ENCODE data around the gene TCF21. TPM values are rescaled to one million over a fixed set of nuclear protein-coding genes. Genes with fewer than 3 reads are reported as not detected.
"Not testable (repeated sequence)": the region's sequence is repeated elsewhere in the genome, so short reads cannot be mapped to it uniquely, and the experiment has no call there.

TCF21 gene
- total RNA-seq, 1 donor from 2014 or later = not detected

GRCh38 chr6:133921249-133921859 is 32.4 kb downstream of the TCF21 start:
- peaks cover 4% of the 10 kb centered on the region for H3K4me1 Mint-ChIP-seq
- CTCF ChIA-PET = interaction anchor here (0.7 to 9.9 kb wide), 11 partner anchors 19 to 179 kb away, joined by 3 to 394 read pairs (median 5); no protein-coding TSS in a partner anchor

GRCh38 chr6:133923938-133924593 is 35.2 kb downstream of the TCF21 start:
- peak; percentile 56 for TF ChIP-seq CTCF (IDR thresholded peaks at IDR 0.05)
- no peaks in the 10 kb centered on the region for H3K4me1 Mint-ChIP-seq
- ATAC-seq (ENCODE audit: low read depth) = peak; percentile 88
- no peak overlapping the region for H3K4me3 Mint-ChIP-seq
- no peaks in the 10 kb centered on the region for H3K9me3 Mint-ChIP-seq
- CTCF ChIA-PET = interaction anchor here (0.5 to 9.9 kb wide), 39 partner anchors 8 to 1626 kb away, joined by 3 to 394 read pairs (median 4); partner anchors contain the start of gene SLC2A12
- no peaks in the 10 kb centered on the region for H3K36me3 Mint-ChIP-seq (ENCODE audit: low read depth)
- H3K27me3 Mint-ChIP-seq = peaks cover 22% of the 10 kb centered on the region
- intact Hi-C loops (cut with micrococcal nuclease) = loop anchor here (1.0 to 10.0 kb wide), 8 partner anchors 49 to 1649 kb away; no protein-coding TSS in a partner anchor
- H3K27ac Mint-ChIP-seq = no peak overlapping the region
- no peak for DNase-seq
- POLR2A ChIA-PET = interaction anchor here (1.2 to 1.6 kb wide), 2 partner anchors 28 to 173 kb away, joined by 4 to 6 read pairs; no protein-coding TSS in a partner anchor

More at GRCh38 chr6:133921249-133921859, 32.4 kb downstream of the TCF21 start:
- TF ChIP-seq CTCF (IDR thresholded peaks at IDR 0.05) = no peak
- Mint-ChIP-seq H3K27me3 (peaks cover 14% of the 10 kb centered on the region), H3K27ac (no peak overlapping the region), H3K4me3 (no peak overlapping the region), H3K9me3 (no peaks in the 10 kb centered on the region), H3K36me3 (ENCODE audit: low read depth) (no peaks in the 10 kb centered on the region)
- POLR2A ChIA-PET = interaction anchor here (0.6 kb wide), 1 partner anchor 143 kb away, joined by 7 read pairs; no protein-coding TSS in a partner anchor
- DNase-seq (no peak), ATAC-seq (ENCODE audit: low read depth) (peak; percentile 76)
- intact Hi-C loops (cut with micrococcal nuclease) = loop anchor here (5.0 to 10.0 kb wide), 2 partner anchors 1021 to 1647 kb away; no protein-coding TSS in a partner anchor

- intact Hi-C loops (cut with micrococcal nuclease); ATAC-seq (ENCODE audit: low read depth); DNase-seq; H3K27ac Mint-ChIP-seq; H3K4me3 Mint-ChIP-seq; POLR2A ChIA-PET; H3K4me1 Mint-ChIP-seq; CTCF ChIA-PET; H3K36me3 Mint-ChIP-seq (ENCODE audit: low read depth): not testable (repeated sequence)
- Mint-ChIP-seq H3K27me3 (peaks cover 39% of the 10 kb centered on the region), H3K9me3 (peaks cover 12% of the 10 kb centered on the region)
Observed at GRCh38 chr6:133931221-133931620, 42.3 kb downstream of the TCF21 start.

GRCh38 chr6:133936352-133936751 is 47.4 kb downstream of the TCF21 start:
- ATAC-seq (ENCODE audit: low read depth); intact Hi-C loops (cut with micrococcal nuclease); H3K36me3 Mint-ChIP-seq (ENCODE audit: low read depth); DNase-seq; H3K4me1 Mint-ChIP-seq; POLR2A ChIA-PET; H3K4me3 Mint-ChIP-seq; H3K27ac Mint-ChIP-seq: not testable (repeated sequence)
- Mint-ChIP-seq H3K27me3 (peaks cover 27% of the 10 kb centered on the region), H3K9me3 (peaks cover 12% of the 10 kb centered on the region)
- CTCF ChIA-PET = interaction anchor here (2.6 kb wide), 1 partner anchor 161 kb away, joined by 5 read pairs; no protein-coding TSS in a partner anchor

GRCh38 chr6:133937909-133938308 is 49.0 kb downstream of the TCF21 start:
- no peak for TF ChIP-seq CTCF (IDR thresholded peaks at IDR 0.05)
- intact Hi-C loops (cut with micrococcal nuclease) = no loop called here
- no peaks in the 10 kb centered on the region for H3K36me3 Mint-ChIP-seq (ENCODE audit: low read depth)
- DNase-seq (no peak), ATAC-seq (ENCODE audit: low read depth) (no peak)
- H3K27me3 Mint-ChIP-seq = peaks cover 21% of the 10 kb centered on the region
- H3K4me3 Mint-ChIP-seq = no peak overlapping the region
- H3K27ac Mint-ChIP-seq = no peak overlapping the region
- ChIA-PET CTCF (interaction anchor here (2.2 to 2.6 kb wide), 2 partner anchors 13 to 159 kb away, joined by 5 to 12 read pairs; no protein-coding TSS in a partner anchor), POLR2A (no interaction called here)
- peaks cover 12% of the 10 kb centered on the region for H3K9me3 Mint-ChIP-seq
- H3K4me1 Mint-ChIP-seq = no peaks in the 10 kb centered on the region

- POLR2A ChIA-PET = no interaction called here
- CTCF ChIA-PET = interaction anchor here (0.6 to 2.6 kb wide), 3 partner anchors 14 to 1002 kb away, joined by 3 to 12 read pairs (median 5); no protein-coding TSS in a partner anchor
- peaks cover 17% of the 10 kb centered on the region for H3K27me3 Mint-ChIP-seq
- H3K9me3 Mint-ChIP-seq = peaks cover 8% of the 10 kb centered on the region
- H3K27ac Mint-ChIP-seq = no peak overlapping the region
- no peaks in the 10 kb centered on the region for H3K36me3 Mint-ChIP-seq (ENCODE audit: low read depth)
- H3K4me3 Mint-ChIP-seq = no peak overlapping the region
- intact Hi-C loops (cut with micrococcal nuclease) = no loop called here
- DNase-seq (no peak), ATAC-seq (ENCODE audit: low read depth) (no peak)
- no peak for TF ChIP-seq CTCF (IDR thresholded peaks at IDR 0.05)
- H3K4me1 Mint-ChIP-seq = no peaks in the 10 kb centered on the region
Observed at GRCh38 chr6:133938533-133938932, 49.6 kb downstream of the TCF21 start.
